SK-N-SH (cell line): ENCODE results near the gene MYO1C. TPM values are rescaled to one million over a fixed set of nuclear protein-coding genes. Genes with fewer than 3 reads are reported as not detected.

ENCODE experiments used
- CTCF ChIA-PET: fragments of 300-600, 350-600 bp; formaldehyde crosslinking; extraction: SDS; loops from one replicate; lab custom pipeline; 2021; lab: Yijun Ruan, JAX
- POLR2A ChIA-PET: fragments of 350-600 bp; sonication (Branson Sonifier 250); formaldehyde crosslinking; extraction: SDS; loops from one replicate; lab custom pipeline; 2020; ENCODE audit warnings: antibody characterized with exemption, inconsistent platforms; lab: Yijun Ruan, JAX
- DNase-seq: peaks from one replicate; pipeline ENCODE4 v3.0.0; 2012
- H2AFZ ChIP-seq: fragments of 200-600 bp; sonication (generic); 2 replicates; pipeline ENCODE4 v1.8.1; 2016; ENCODE audit warnings: antibody characterized with exemption, mild to moderate bottlenecking, low read depth
- H3F3A ChIP-seq: fragments of 200-600 bp; sonication (generic); replicated peaks from 2 replicates; pipeline ENCODE3; 2016; ENCODE audit warnings: antibody characterized with exemption, mild to moderate bottlenecking; ENCODE audit not compliant: insufficient read depth
- H3K27ac ChIP-seq, 2 experiments: fragments of 200-500 bp in 1 of 2; fragments of 200-600 bp in 1 of 2; sonication (Bioruptor generic) in 1 of 2; sonication (generic), shearing (Covaris generic) in 1 of 2; 2 replicates each; pipeline versions ENCODE4 v1.5.1 to v1.6.1; 2014 to 2016; ENCODE audit warnings: low read depth in 2 of 2, inconsistent platforms in 1 of 2, low read length in 1 of 2, mild to moderate bottlenecking in 1 of 2, mixed read lengths in 1 of 2
- H3K27me3 ChIP-seq: fragments of 200-600 bp; sonication (generic), shearing (Covaris generic); 2 replicates; pipeline ENCODE4 v1.6.1; 2016; ENCODE audit warnings: mixed run types; ENCODE audit not compliant: insufficient read depth
- H3K36me3 ChIP-seq, 2 experiments: fragments of 200-500 bp in 1 of 2; fragments of 200-600 bp in 1 of 2; sonication (Bioruptor generic) in 1 of 2; sonication (generic) in 1 of 2; replicated peaks in 1 of 2; 2 replicates each; pipeline versions ENCODE3 to v1.5.1; 2014 to 2016; ENCODE audit warnings: low read length in 1 of 2, mild to moderate bottlenecking in 1 of 2; ENCODE audit not compliant: insufficient read depth in 2 of 2, control insufficient read depth in 1 of 2
- H3K4me1 ChIP-seq, 2 experiments: fragments of 200-500 bp in 1 of 2; fragments of 200-600 bp in 1 of 2; sonication (Bioruptor generic) in 1 of 2; sonication (generic), shearing (Covaris generic) in 1 of 2; 2 replicates each; pipeline versions ENCODE4 v1.5.1 to v1.6.1; 2014 to 2016; ENCODE audit warnings: low read depth in 1 of 2, low read length in 1 of 2, mixed run types in 1 of 2; ENCODE audit not compliant: insufficient read depth in 2 of 2, control insufficient read depth in 1 of 2
- H3K4me2 ChIP-seq: fragments of 200-600 bp; sonication (generic), shearing (Covaris generic); 2 replicates; pipeline ENCODE4 v1.6.1; 2017; ENCODE audit warnings: mixed run types
- H3K4me3 ChIP-seq, 2 experiments: fragments of 200-500 bp in 1 of 2; fragments of 200-600 bp in 1 of 2; sonication (Bioruptor generic) in 1 of 2; sonication (generic), shearing (Covaris generic) in 1 of 2; 2 replicates each; pipeline versions ENCODE4 v1.5.1 to v1.8.1; 2014 to 2016; ENCODE audit warnings: low read depth in 2 of 2, inconsistent platforms in 1 of 2, low read length in 1 of 2, mild to moderate bottlenecking in 1 of 2, mixed read lengths in 1 of 2, moderate library complexity in 1 of 2
- H3K79me2 ChIP-seq: fragments of 200-600 bp; sonication (generic); 2 replicates; pipeline ENCODE4 v1.8.1; 2017; ENCODE audit warnings: mild to moderate bottlenecking; ENCODE audit not compliant: insufficient read depth
- H3K9ac ChIP-seq: fragments of 200-600 bp; sonication (generic); 2 replicates; pipeline ENCODE4 v1.6.1; 2017; ENCODE audit warnings: mixed run types
- H3K9me2 ChIP-seq: fragments of 200-600 bp; sonication (generic); 2 replicates; pipeline ENCODE4 v1.6.1; 2017; ENCODE audit warnings: mixed run types
- H3K9me3 ChIP-seq: fragments of 200-600 bp; sonication (generic); 2 replicates; pipeline ENCODE4 v1.6.1; 2017; ENCODE audit warnings: mixed run types, mild to moderate bottlenecking, moderate library complexity
- H4K20me1 ChIP-seq: fragments of 200-600 bp; sonication (generic); 2 replicates; pipeline ENCODE4 v1.6.1; 2017; ENCODE audit warnings: mild to moderate bottlenecking, mixed run types; ENCODE audit not compliant: insufficient read depth
- CHD2 ChIP-seq: fragments of 150-350 bp; IDR thresholded peaks from 2 replicates; pipeline ENCODE4 v1.6.1; 2018; ENCODE audit warnings: low read length; ENCODE audit not compliant: partially characterized antibody
- CTCF ChIP-seq: fragments of 200-600 bp; sonication (generic); IDR thresholded peaks from 2 replicates; pipeline ENCODE4 v1.6.1; 2017; ENCODE audit warnings: antibody characterized with exemption, mild to moderate bottlenecking, moderate library complexity
- EP300 ChIP-seq, 2 experiments: IDR thresholded peaks; 2 replicates each; pipeline versions ENCODE4 v1.4.0 to v1.6.1; 2012; ENCODE audit warnings: borderline replicate concordance in 1 of 2, low read depth in 1 of 2, low read length in 1 of 2
- EZH2phosphoT487 ChIP-seq: fragments of 200-600 bp; sonication (generic); IDR thresholded peaks from 2 replicates; pipeline ENCODE4 v1.6.1; 2017; ENCODE audit warnings: low read depth, mixed run types, mild to moderate bottlenecking, antibody characterized with exemption, moderate library complexity, borderline replicate concordance
- FOSL2 ChIP-seq: IDR thresholded peaks from 2 replicates; pipeline ENCODE4 v1.4.0; 2012; ENCODE audit warnings: low read depth, mild to moderate bottlenecking, moderate library complexity, borderline replicate concordance
- GABPA ChIP-seq: IDR thresholded peaks from 2 replicates; pipeline ENCODE4 v1.4.0; 2012; ENCODE audit warnings: low read depth, mild to moderate bottlenecking
- JUND ChIP-seq: IDR thresholded peaks from 2 replicates; pipeline ENCODE4 v1.4.0; 2012
- MEF2A ChIP-seq: IDR thresholded peaks from 2 replicates; pipeline ENCODE4 v1.4.0; 2012; ENCODE audit warnings: low read depth, borderline replicate concordance
- NFIC ChIP-seq: IDR thresholded peaks from 2 replicates; pipeline ENCODE4 v1.4.0; 2012; ENCODE audit warnings: borderline replicate concordance
- NRF1 ChIP-seq: IDR thresholded peaks from 2 replicates; pipeline ENCODE4 v1.6.1; 2012; ENCODE audit warnings: low read depth, mild to moderate bottlenecking, low read length
- RCOR1 ChIP-seq: fragments of 150-350 bp; IDR thresholded peaks from 2 replicates; pipeline ENCODE4 v1.6.1; 2017; ENCODE audit warnings: antibody characterized with exemption, low read length
- REST ChIP-seq: IDR thresholded peaks from 2 replicates; pipeline ENCODE4 v1.6.1; 2012; ENCODE audit warnings: mild to moderate bottlenecking, low read depth, low read length, moderate library complexity
- RFX5 ChIP-seq: IDR thresholded peaks from 2 replicates; pipeline ENCODE4 v1.6.1; 2012; ENCODE audit warnings: mild to moderate bottlenecking, improper control_type of control experiment, low read length
- SIN3A ChIP-seq: IDR thresholded peaks from 2 replicates; pipeline ENCODE4 v1.6.1; 2012; ENCODE audit warnings: low read depth, mild to moderate bottlenecking, low read length, moderate library complexity, borderline replicate concordance
- SMC3 ChIP-seq: IDR thresholded peaks from 2 replicates; pipeline ENCODE4 v1.6.1; 2012; ENCODE audit warnings: low read depth, low read length, improper control_type of control experiment
- TCF12 ChIP-seq: IDR thresholded peaks from 2 replicates; pipeline ENCODE4 v1.4.0; 2012
- TEAD4 ChIP-seq: IDR thresholded peaks from 2 replicates; pipeline ENCODE4 v1.4.0; 2012; ENCODE audit warnings: mild to moderate bottlenecking, borderline replicate concordance; ENCODE audit not compliant: insufficient read depth
- USF1 ChIP-seq: IDR thresholded peaks from 2 replicates; pipeline ENCODE4 v1.4.0; 2012; ENCODE audit warnings: low read depth, borderline replicate concordance
- USF2 ChIP-seq: fragments of 150-350 bp; IDR thresholded peaks from 2 replicates; pipeline ENCODE4 v1.6.1; 2017; ENCODE audit warnings: antibody characterized with exemption, low read length, low read depth, borderline replicate concordance
- WGBS: methylation state at CpG from one replicate; pipeline ENCODE4 v1.1.6; 2017; ENCODE audit warnings: low lambda C conversion rate; 5-methylcytosine and 5-hydroxymethylcytosine counted together
- polyA plus RNA-seq, 3 experiments: library from polyadenylated mRNA; depleted of rRNA; stranded (reverse); fragments of >200 nt; gene quantifications; 2 replicates each; pipeline ENCODE4 v1.2.3, GENCODE V29; 2012

MYO1C gene
- polyA plus RNA-seq, 1 of the 3 experiments (the other 2 are of a cell fraction) = 102 TPM

GRCh38 chr17:1504866-1505265 lies 12.4 kb upstream of the MYO1C start:
- H4K20me1 ChIP-seq = no peaks in the 10 kb centered on the region
- WGBS = 92% methylated on average over 2 of the region's 3 CpGs
- no peak overlapping the region for H3K4me3 ChIP-seq
- no peak overlapping the region for H3K4me2 ChIP-seq
- no peaks in the 10 kb centered on the region for H3K9me2 ChIP-seq
- POLR2A ChIA-PET = interaction anchor here (1.0 kb wide), 1 partner anchor 12 kb away, joined by 3 read pairs; the partner anchor contains the start of gene MYO1C
- H3K4me1 ChIP-seq = no peaks in the 10 kb centered on the region
- CTCF ChIA-PET = interaction anchor here (2.4 kb wide), 1 partner anchor 11 kb away, joined by 11 read pairs; the partner anchor contains the start of gene INPP5K
- H3F3A ChIP-seq = no peaks in the 10 kb centered on the region
- no peaks in the 10 kb centered on the region for H3K27me3 ChIP-seq
- no peaks in the 10 kb centered on the region for H3K79me2 ChIP-seq
- no peak overlapping the region for H2AFZ ChIP-seq
- H3K9me3 ChIP-seq = no peaks in the 10 kb centered on the region
- no peak for DNase-seq
- H3K27ac ChIP-seq = no peak overlapping the region
- H3K36me3 ChIP-seq = peaks cover 4 to 21% of the 10 kb centered on the region in 2 experiments
- TF ChIP-seq GABPA = no peak
- no peak for TF ChIP-seq SMC3
- TF ChIP-seq FOSL2 = no peak
- TF ChIP-seq NRF1 = no peak
- no peak for TF ChIP-seq SIN3A
- no peak for TF ChIP-seq EZH2phosphoT487
- TF ChIP-seq MEF2A = no peak
- TF ChIP-seq USF1 = no peak
- no peak overlapping the region for H3K9ac ChIP-seq

- no peaks in the 10 kb centered on the region for H3K9me3 ChIP-seq
- no peak for TF ChIP-seq SMC3
- no peak for TF ChIP-seq TEAD4
- TF ChIP-seq NRF1 = no peak
- no peak for TF ChIP-seq MEF2A
- no peak for TF ChIP-seq JUND
- no peak for TF ChIP-seq USF2
- TF ChIP-seq RFX5 = no peak
- no peak for TF ChIP-seq TCF12
- TF ChIP-seq RCOR1 = no peak
- no peak for TF ChIP-seq EP300 (IDR thresholded peaks at IDR 0.05; ENCODE audit: borderline replicate concordance in 1 of 2, low read depth in 1 of 2, low read length in 1 of 2)
- no peak for TF ChIP-seq NFIC
- TF ChIP-seq GABPA = no peak
- no peak for TF ChIP-seq CHD2
- TF ChIP-seq CTCF = no peak
- no peak for TF ChIP-seq REST
Observed at GRCh38 chr17:1503699-1504098, 11.2 kb upstream of the MYO1C start.

More at GRCh38 chr17:1503699-1504098, 11.2 kb upstream of the MYO1C start:
- H3K4me1 ChIP-seq = no peaks in the 10 kb centered on the region
- no peaks in the 10 kb centered on the region for H3K27me3 ChIP-seq
- H3K9me2 ChIP-seq = no peaks in the 10 kb centered on the region
- H3F3A ChIP-seq = peaks cover 6% of the 10 kb centered on the region
- H4K20me1 ChIP-seq = no peaks in the 10 kb centered on the region
- WGBS = 96% methylated on average over 10 of the region's 10 CpGs
- H3K9ac ChIP-seq = no peak overlapping the region
- ChIA-PET CTCF (interaction anchor here (1.1 kb wide), 1 partner anchor 12 kb away, joined by 4 read pairs; no protein-coding TSS in a partner anchor), POLR2A (no interaction called here)
- H2AFZ ChIP-seq = no peak overlapping the region
- peaks cover 0 to 13% of the 10 kb centered on the region in 2 experiments for H3K36me3 ChIP-seq
- no peak overlapping the region for H3K27ac ChIP-seq
- H3K4me2 ChIP-seq = no peak overlapping the region
- DNase-seq = no peak
- H3K4me3 ChIP-seq = no peak overlapping the region
- no peaks in the 10 kb centered on the region for H3K79me2 ChIP-seq
